Adrenal gland (tissue), 5 donors: ENCODE measurements around the gene NUTF2.

Experiments used
- POLR2A ChIP-seq, 2 donors: fragments of 450-650 bp; IDR thresholded peaks; one replicate each; pipeline ENCODE4 v1.6.1; 2017; ENCODE audit warnings: antibody characterized with exemption in 2 of 2, mild to moderate bottlenecking in 2 of 2, moderate library complexity in 1 of 2
- TF ChIP-seq, protein P1 (sequence below), 6 experiments: fragments of 450-650 bp in 4 of 6; fragments of 200-600 bp in 2 of 6; sonication (generic) in 1 of 6; IDR thresholded peaks; 1 replicate in 5 of 6; 2 replicates in 1 of 6; pipeline versions ENCODE4 v1.5.1 to v1.8.0; 2016 to 2021; ENCODE audit warnings: antibody characterized with exemption in 6 of 6, mild to moderate bottlenecking in 2 of 6, moderate library complexity in 1 of 6
- donor health status: DM: no; HTN: no; CAD: no.

DNA sequence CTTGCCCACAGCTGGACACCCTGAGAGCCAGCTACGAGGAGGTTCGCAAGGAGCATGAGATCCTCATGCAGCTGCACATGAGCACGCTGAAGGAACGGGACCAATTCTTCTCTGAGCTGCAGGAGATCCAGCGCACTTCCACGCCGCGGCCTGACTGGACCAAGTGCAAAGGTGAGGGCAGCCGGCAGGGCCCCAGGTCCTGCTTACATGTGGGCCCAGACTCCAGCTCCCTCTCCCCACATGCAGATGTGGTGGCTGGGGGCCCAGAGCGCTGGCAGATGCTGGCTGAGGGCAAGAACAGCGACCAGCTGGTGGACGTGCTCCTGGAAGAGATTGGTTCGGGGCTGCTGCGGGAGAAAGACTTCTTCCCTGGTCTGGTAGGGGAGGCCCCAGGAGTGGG is 20.8 kb upstream of the NUTF2 start:
- TF ChIP-seq, protein P1, sequence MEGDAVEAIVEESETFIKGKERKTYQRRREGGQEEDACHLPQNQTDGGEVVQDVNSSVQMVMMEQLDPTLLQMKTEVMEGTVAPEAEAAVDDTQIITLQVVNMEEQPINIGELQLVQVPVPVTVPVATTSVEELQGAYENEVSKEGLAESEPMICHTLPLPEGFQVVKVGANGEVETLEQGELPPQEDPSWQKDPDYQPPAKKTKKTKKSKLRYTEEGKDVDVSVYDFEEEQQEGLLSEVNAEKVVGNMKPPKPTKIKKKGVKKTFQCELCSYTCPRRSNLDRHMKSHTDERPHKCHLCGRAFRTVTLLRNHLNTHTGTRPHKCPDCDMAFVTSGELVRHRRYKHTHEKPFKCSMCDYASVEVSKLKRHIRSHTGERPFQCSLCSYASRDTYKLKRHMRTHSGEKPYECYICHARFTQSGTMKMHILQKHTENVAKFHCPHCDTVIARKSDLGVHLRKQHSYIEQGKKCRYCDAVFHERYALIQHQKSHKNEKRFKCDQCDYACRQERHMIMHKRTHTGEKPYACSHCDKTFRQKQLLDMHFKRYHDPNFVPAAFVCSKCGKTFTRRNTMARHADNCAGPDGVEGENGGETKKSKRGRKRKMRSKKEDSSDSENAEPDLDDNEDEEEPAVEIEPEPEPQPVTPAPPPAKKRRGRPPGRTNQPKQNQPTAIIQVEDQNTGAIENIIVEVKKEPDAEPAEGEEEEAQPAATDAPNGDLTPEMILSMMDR (IDR thresholded peaks at IDR 0.05), result no peak
- no peak for TF ChIP-seq POLR2A (IDR thresholded peaks at IDR 0.05)
